SJCRH30 (cell line): ENCODE measurements around the gene SIDT2. TPM values are rescaled to one million over a fixed set of nuclear protein-coding genes. Genes with fewer than 3 reads are reported as not detected.

ENCODE experiments used
- total RNA-seq: library from RNA; depleted of rRNA; stranded (reverse); fragments of >200 nt; shearing (Covaris generic); gene quantifications from 2 replicates; pipeline ENCODE4 v1.2.3, GENCODE V29; 2014; rRNA removed

SIDT2 gene
- total RNA-seq, 1 experiment from 2014 or later, result 13.7 TPM

Other genes starting within 250 kb of the SIDT2 start
- 8.5 and 10.0 TPM in 2 replicates for gene SIK3, start 80.3 kb upstream of the SIDT2 start, total RNA-seq
- 70.2 and 72.8 TPM in 2 replicates for gene PAFAH1B2, start 34.5 kb upstream of the SIDT2 start, total RNA-seq
- 3.7 and 4.2 TPM in 2 replicates for gene TAGLN, start 20.6 kb downstream of the SIDT2 start, total RNA-seq
- gene PCSK7, start 53.3 kb downstream of the SIDT2 start, total RNA-seq, result 9.9 and 12.6 TPM in 2 replicates
- 9.5 and 12.4 TPM in 2 replicates for gene RNF214, start 53.9 kb downstream of the SIDT2 start, total RNA-seq
- 4.2 and 4.7 TPM in 2 replicates for gene BACE1-AS, start 112.6 kb downstream of the SIDT2 start, total RNA-seq
- 2.3 and 3.0 TPM in 2 replicates for gene BACE1, start 137.5 kb downstream of the SIDT2 start, total RNA-seq
- gene CEP164, start 149.1 kb downstream of the SIDT2 start, total RNA-seq, result 12.6 and 13.5 TPM in 2 replicates